ENCODE data around the gene DDX54.

DNA sequence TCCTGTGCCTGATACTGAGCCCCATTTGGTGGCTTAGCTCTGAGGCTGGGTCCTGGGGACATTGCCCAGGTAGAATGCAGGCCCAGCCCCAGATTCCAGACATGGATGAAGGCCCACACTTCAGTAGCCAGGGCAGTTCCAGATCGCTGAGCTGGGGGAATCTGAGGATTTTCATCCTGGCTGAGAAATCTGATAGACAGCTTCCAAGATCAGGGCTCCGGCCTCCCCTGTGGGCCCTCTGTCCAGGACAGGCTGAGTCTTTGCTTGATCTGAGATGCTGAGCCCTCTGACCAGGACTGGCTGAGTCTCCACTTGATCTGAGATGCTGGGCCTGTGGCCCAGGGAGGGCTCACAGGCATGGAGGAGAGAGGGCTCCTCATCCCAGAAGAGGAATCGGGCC lies 46.5 kb downstream of the DDX54 start:
- TF ChIP-seq POLR2A (IDR thresholded peaks at IDR 0.05; ENCODE audit: low read depth, low read length) (no peak), POLR2AphosphoS5 (IDR thresholded peaks at IDR 0.05; ENCODE audit: low read depth, low read length) (no peak), TAF1 (IDR thresholded peaks at IDR 0.05; ENCODE audit: low read depth, low read length) (no peak), SPI1 (IDR thresholded peaks at IDR 0.05; ENCODE audit: low read depth, low read length) (no peak)
